HG02938 (cell line): ENCODE results near the gene EPGN.
"Not testable (repeated sequence)": the region's sequence is repeated elsewhere in the genome, so short reads cannot be mapped to it uniquely, and the experiment has no call there.

Experiments
- ATAC-seq: cut with Tn5 transposase; IDR thresholded peaks from one replicate; pipeline ENCODE4 v1.9.1; 2021; ENCODE audit warnings: mild to moderate bottlenecking, moderate library complexity; ENCODE audit not compliant: unreplicated experiment

EPGN gene

DNA sequence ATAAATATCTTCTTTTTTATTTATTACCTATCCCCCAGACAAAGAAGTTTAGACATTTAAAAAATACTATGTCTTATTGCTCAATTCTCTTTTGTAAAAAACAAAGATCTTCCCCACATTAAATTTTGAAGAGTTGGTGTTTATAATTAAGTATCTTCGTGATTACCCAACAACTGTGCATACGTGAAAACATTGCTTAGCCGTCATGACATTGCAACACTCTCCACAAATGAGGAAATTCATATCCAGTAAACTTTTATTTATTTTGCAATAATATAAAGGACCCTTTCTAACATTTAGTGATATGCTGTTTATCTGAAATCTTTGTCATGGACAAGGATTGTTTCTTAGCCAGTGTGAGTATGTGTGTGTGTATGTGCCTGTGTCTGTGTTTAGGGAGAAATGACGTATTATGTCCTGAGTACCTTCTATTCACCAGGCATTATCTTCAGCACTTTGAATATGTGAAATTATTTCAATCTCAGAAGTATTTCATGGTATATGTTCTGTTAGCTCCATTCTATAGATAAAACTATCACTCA is 30.6 kb downstream of the EPGN start:
- no peak for ATAC-seq

DNA sequence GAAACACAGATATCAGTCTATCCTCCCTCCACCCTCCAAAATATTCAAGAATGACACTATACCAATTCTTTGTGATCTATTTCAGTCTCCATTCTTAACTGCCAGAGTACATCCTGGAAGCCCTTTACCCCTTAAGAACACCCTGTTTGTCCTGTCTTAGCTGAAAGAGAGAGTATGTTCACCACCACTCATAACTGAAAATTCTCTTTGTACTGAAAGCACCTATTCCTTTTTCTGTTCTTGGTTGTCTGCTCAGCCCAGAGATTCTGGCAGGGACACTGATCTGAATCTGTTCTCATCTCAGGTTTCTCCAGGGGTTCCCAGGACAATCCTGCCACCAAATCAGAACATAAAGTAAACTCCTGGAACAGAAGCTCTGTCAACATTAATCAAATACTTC is 31.2 kb downstream of the EPGN start:
- no peak for ATAC-seq

DNA sequence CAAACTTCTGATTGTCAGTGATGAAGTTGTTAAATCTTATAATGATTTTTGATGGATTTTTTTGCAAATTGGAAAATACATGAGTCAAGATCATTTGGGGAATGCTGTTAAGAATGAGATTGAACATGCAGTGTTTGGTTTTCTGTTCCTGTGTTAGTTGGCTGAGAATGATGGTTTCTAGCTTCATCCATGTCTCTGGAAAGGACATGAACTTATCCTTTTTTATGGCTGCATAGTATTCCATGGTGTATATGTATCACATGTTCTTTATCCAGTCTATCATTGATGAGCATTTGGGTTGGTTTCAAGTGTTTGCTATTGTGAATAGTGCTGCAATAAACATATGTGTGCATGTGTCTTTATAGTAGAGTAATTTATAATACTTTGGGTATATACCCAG is 32.2 kb downstream of the EPGN start:
- ATAC-seq, result not testable (repeated sequence)

DNA sequence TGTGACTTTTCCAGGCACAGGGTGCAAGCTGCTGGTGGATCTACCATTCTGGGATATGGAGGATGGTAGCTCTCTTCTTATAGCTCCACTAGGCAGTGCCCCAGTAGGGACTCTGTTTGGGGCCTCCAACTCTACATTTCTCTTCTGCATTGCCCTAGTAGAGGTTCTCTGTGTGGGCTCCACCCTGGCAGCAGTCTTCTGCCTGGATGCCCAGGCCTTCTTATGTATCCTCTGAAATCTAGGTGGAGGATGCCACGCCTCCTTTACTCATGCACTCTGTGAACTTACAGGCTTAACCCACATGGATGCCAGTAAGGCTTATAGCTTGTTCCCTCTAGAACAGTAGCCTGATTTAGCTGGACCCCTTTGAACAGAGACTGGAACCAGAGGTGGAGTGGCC is 35.8 kb downstream of the EPGN start:
- no peak for ATAC-seq

DNA sequence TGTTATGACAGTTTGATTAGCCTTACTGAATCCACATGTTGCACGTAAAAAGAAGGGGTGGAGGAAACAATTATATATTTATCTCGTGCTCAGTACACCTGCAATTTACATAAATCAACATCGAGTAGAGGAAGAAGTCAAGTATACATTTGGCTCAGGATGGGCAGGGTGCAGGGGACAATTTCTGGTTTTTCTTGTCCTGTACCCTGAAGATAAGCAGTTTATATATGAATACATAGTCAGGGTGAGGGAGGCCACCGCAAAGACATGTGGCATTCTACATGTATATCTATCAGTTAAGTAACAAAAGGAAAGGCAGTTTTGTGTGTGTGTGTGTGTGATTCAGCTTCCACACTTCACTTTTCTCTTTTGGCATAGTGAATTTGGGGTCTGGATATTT is 45.6 kb downstream of the EPGN start:
- ATAC-seq, result no peak

DNA sequence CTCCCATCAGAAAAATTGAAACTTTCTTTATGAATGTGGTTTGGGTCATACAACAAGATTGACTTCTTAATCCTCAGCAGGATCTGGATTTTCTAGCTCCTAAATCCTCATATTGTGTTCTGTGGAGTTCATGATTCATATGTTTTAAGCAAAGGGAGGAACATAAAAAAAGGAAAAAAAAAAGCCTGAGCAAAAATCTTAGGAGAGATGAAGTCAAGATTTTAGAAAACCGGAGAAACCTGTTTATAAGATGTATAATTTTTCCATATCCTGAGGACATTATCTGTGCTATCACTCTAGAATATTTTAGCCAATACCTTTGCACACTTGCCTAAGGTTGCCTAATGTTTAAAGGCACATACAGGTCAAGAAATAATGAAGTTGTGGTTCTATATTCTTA is 49.7 kb downstream of the EPGN start:
- no peak for ATAC-seq

DNA sequence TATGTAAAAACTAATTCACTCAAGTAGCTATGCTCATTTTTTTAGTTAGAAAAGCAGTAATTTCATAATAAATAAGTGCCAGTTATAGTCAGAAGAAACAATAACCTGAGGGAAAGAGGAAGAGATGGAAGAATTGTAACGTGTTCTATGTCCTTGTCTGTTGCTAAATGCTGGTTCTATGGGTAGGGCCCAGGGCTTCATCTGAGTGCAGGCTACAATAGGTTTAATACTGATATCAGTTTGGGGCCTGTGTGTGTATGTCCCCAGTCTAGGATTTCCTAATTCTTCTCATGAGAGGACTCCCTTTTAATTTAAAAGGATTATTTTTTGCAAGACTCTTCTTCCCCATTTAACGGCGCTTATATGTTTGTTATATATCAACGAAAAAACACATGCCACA is 53.4 kb downstream of the EPGN start:
- no peak for ATAC-seq

DNA sequence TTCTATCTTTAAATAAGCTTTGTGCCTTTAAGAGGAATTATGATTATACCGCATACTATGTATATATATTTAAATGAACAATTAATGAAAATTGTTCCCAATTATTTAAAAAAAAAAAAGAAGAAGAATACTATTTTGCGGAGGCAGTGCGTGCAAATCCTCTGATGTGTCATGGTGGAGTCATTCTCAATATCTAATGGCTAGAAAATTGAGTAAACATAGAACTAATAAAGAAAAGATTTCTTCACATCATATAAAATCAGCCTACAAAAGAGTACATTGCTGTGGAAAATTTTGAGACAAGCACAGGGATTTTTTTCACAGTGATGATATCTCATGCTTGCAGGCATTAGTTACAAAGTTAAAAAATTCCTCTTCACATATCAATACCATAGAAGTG is 54.1 kb downstream of the EPGN start:
- ATAC-seq, result no peak

DNA sequence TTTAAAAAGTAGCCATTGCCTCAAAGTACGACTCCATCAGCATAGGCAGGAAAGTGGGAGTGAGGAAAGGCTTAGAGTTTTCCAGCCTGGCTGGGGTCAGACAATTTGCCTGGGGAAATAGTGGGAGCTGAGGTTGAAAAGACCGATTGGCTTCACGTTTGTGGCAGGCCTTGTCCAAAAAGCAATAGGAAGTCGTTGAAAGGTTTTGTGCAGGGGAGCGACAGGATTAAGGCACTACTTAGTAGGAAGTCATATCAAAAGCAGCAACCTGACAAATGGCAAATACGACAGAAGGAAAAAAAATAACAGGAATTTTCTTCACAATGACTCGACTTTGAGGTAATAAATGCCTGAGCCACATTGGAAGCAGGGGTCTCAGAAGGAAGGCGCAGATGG is 56.0 kb downstream of the EPGN start:
- ATAC-seq, result peak; percentile 1

DNA sequence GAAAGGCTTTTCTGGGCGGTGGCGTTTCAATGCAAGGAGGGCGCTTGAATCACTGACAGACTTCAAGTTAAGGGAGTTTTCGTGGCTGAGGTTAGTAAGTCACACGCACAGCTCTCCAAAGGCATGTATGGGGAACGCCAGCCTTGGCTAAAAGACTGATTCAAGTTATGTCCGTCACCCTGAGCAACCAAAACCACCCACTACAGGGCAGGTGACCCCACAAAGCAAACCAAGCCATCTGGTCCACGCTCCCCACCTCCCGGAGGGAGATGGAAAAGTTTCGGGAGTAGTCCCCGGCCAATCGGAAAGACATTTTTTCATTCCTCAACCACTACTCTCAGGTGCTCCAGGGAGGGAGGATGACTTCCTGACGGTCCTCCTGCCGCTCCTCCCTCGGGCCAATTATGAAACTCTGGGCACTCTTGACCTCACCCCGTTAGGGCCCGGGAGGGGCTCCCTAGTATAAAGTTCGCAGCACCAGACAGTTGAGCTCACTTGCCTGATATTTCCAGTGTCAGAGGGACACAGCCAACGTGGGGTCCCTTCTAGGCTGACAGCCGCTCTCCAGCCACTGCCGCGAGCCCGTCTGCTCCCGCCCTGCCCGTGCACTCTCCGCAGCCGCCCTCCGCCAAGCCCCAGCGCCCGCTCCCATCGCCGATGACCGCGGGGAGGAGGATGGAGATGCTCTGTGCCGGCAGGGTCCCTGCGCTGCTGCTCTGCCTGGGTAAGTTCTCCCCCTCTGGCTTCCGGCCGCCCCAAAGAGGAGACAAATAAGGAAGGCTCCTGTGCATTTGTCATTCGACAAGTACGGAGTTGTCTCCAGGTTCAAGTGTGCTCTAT is 56.6 kb downstream of the EPGN start, which contains the start of gene EREG:
Gene EREG, plus strand, starts transcription at position 494 of the 840 bp plus-strand sequence. Its CDS starts 164 bp downstream, at position 658.
- ATAC-seq, result peak; percentile 55

DNA sequence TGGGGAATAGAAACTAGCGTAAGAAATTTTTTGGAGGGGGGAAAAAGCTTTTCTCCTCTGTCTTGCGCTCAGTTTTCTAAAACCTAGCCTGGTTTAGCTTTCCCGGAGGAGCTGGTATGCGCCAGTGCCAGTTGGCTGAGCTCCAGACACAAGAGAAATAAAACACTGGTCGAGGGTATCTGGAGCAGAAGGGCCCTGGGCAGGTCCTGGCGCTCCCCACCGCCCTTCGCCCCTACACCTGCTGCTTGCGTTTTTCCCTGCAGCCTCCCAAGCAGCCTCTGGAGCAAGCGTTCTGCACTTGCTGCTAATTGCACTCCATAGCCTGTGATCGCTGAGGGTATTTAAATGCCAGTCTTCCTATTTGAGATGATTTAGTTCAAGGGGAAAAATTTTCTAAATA is 57.5 kb downstream of the EPGN start:
- ATAC-seq, result no peak
